HepG2 (cell line): ENCODE measurements around the gene TPM2. TPM values are rescaled to one million over a fixed set of nuclear protein-coding genes. Genes with fewer than 3 reads are reported as not detected.

Experiments used
- BCL6 ChIP-seq: IDR thresholded peaks from 2 replicates; pipeline ENCODE4 v1.6.1; 2016; ENCODE audit warnings: missing genetic modification reagents, missing compliant biosample characterization
- HIVEP1 ChIP-seq: sonication (generic); formaldehyde crosslinking; IDR thresholded peaks from 2 replicates; pipeline ENCODE4 v1.4.0; 2020; ENCODE audit warnings: mild to moderate bottlenecking, missing genetic modification reagents
- MIER2 ChIP-seq: IDR thresholded peaks from 2 replicates; pipeline ENCODE4 v1.6.1; 2016; ENCODE audit warnings: missing biosample characterization, missing genetic modification reagents
- RBFOX2 ChIP-seq: fragments of 200-400 bp; formaldehyde crosslinking; IDR thresholded peaks from 2 replicates; pipeline ENCODE4 v1.6.1; 2017; ENCODE audit warnings: low read depth, mild to moderate bottlenecking, low read length
- RELA ChIP-seq: sonication (generic); formaldehyde crosslinking; IDR thresholded peaks from 2 replicates; pipeline ENCODE4 v1.4.0; 2020; ENCODE audit warnings: missing genetic modification reagents
- RXRA ChIP-seq: sonication (generic); formaldehyde crosslinking; IDR thresholded peaks from 2 replicates; pipeline ENCODE4 v1.5.1; 2020; ENCODE audit warnings: missing genetic modification reagents
- TAF15 ChIP-seq: fragments of 200-400 bp; formaldehyde crosslinking; IDR thresholded peaks from one replicate; pipeline ENCODE4 v1.6.1; 2018; ENCODE audit warnings: mild to moderate bottlenecking, low read depth, low read length; ENCODE audit not compliant: poor library complexity, severe bottlenecking
- TBX3 ChIP-seq: fragments of 450-650 bp; IDR thresholded peaks from 2 replicates; pipeline ENCODE4 v1.6.1; 2017; ENCODE audit warnings: antibody characterized with exemption, mild to moderate bottlenecking, inconsistent platforms, borderline replicate concordance
- YY1 ChIP-seq: IDR thresholded peaks from 2 replicates; pipeline ENCODE4 v1.6.1; 2011; ENCODE audit warnings: low read length, low read depth, moderate library complexity, mild to moderate bottlenecking; ENCODE audit not compliant: insufficient read depth, insufficient replicate concordance
- ZFX ChIP-seq: sonication (generic); formaldehyde crosslinking; IDR thresholded peaks from 2 replicates; pipeline ENCODE4 v1.4.0; 2020; ENCODE audit warnings: mild to moderate bottlenecking, low read depth, missing genetic modification reagents, moderate library complexity
- ZNF180 ChIP-seq: sonication (generic); formaldehyde crosslinking; IDR thresholded peaks from 2 replicates; pipeline ENCODE4 v1.4.0; 2020; ENCODE audit warnings: low read depth, missing genetic modification reagents, borderline replicate concordance
- ZNF20 ChIP-seq: sonication (generic); formaldehyde crosslinking; IDR thresholded peaks from 2 replicates; pipeline ENCODE4 v1.4.0; 2020; ENCODE audit warnings: mild to moderate bottlenecking, moderate library complexity, missing genetic modification reagents
- ZNF24 ChIP-seq: fragments of 450-650 bp; IDR thresholded peaks from 2 replicates; pipeline ENCODE4 v1.6.1; 2017; ENCODE audit warnings: antibody characterized with exemption, mild to moderate bottlenecking
- ZNF33A ChIP-seq: sonication (generic); formaldehyde crosslinking; IDR thresholded peaks from 2 replicates; pipeline ENCODE4 v1.5.1; 2020; ENCODE audit warnings: missing genetic modification reagents, mild to moderate bottlenecking, moderate library complexity, borderline replicate concordance
- ZNF605 ChIP-seq: sonication (generic); formaldehyde crosslinking; IDR thresholded peaks from 2 replicates; pipeline ENCODE4 v1.8.0; 2022; ENCODE audit warnings: mild to moderate bottlenecking, missing genetic modification reagents
- ZNF883 ChIP-seq: sonication (generic); formaldehyde crosslinking; IDR thresholded peaks from 2 replicates; pipeline ENCODE4 v1.5.1; 2020; ENCODE audit warnings: mild to moderate bottlenecking, missing genetic modification reagents; ENCODE audit errors: not compliant biosample characterization
- polyA plus RNA-seq, 8 experiments: library from polyadenylated mRNA; depleted of rRNA in 3 of 8; stranded (reverse) in 7 of 8; unstranded in 1 of 8; fragments of >200 nt; fragmentation: Illumina TruSeq in 4 of 8; extraction: Trizol in 4 of 8; gene quantifications; 2 replicates each; pipeline versions ENCODE4 v1.2.1 to v1.2.3, GENCODE V29; 2011 to 2016; ENCODE audit warnings: low read depth in 4 of 8, missing spikeins in 1 of 8, mixed read lengths in 1 of 8; ENCODE audit not compliant: insufficient read depth in 1 of 8
- total RNA-seq, 5 experiments: library from RNA; depleted of rRNA; stranded (reverse); fragments of >200 nt; fragmentation: Illumina TruSeq; extraction: Trizol; gene quantifications; 2 replicates each; pipeline ENCODE4 v1.2.3, GENCODE V29; 2016; ENCODE audit warnings: low read depth in 1 of 5
- TF ChIP-seq, protein P1 (sequence below): sonication (generic); formaldehyde crosslinking; conservative IDR thresholded peaks from 2 replicates; pipeline ENCODE4 v1.4.0; 2020; ENCODE audit warnings: missing genetic modification reagents
- TF ChIP-seq, protein P2 (sequence below): sonication (generic); formaldehyde crosslinking; IDR thresholded peaks from 2 replicates; pipeline ENCODE4 v1.8.0; 2022; ENCODE audit warnings: mild to moderate bottlenecking, missing genetic modification reagents
- TF ChIP-seq, protein P3 (sequence below): sonication (generic); formaldehyde crosslinking; IDR thresholded peaks from 2 replicates; pipeline ENCODE4 v1.8.0; 2023; ENCODE audit warnings: mild to moderate bottlenecking, missing genetic modification reagents
- TF ChIP-seq, protein P4 (sequence below): sonication (generic); formaldehyde crosslinking; IDR thresholded peaks from 2 replicates; pipeline ENCODE4 v1.5.0; 2020; ENCODE audit warnings: mild to moderate bottlenecking, low read depth, missing genetic modification reagents, borderline replicate concordance
- TF ChIP-seq, protein P5 (sequence below): sonication (generic); formaldehyde crosslinking; IDR thresholded peaks from 2 replicates; pipeline ENCODE4 v1.4.0; 2020; ENCODE audit warnings: missing genetic modification reagents

Gene TPM2
- total and polyA plus RNA-seq, 2 of the 13 experiments (the other 11 are each of a cell fraction or from before 2014, with no cell fraction given): 3.1 to 10.7 TPM

DNA sequence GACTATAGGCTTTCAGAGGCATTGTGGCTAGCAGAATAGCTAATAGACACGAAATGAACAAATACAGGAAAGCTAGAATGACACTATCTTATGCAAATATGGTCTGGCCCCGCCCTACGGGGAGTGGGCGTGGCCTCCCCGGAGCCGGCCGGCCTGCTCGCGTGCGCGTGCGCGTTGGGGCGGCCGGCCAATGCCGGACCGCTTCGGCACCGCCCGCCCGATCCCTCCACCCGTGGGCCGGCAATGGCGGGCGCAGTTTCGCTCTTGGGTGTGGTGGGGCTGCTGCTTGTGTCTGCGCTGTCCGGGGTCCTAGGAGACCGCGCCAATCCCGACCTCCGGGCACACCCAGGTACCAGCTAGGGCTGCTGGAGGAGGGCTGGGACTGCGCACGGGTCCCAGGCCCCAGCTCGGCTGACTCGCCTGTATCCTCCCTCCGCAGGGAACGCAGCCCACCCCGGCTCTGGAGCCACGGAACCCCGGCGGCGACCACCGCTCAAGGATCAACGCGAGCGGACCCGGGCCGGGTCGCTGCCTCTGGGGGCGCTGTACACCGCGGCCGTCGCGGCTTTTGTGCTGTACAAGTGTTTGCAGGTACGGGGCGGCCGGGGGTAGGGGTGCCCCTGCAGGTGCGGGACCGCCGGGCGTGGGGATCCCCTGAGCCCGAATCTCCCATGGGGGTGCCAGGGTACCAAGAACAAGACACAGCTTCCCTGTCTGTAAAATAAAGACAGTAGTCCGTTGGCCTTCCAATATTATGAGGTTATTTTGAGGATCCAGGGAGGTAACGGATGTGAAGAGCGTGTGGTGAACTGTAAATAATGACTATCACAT, 31.4 kb downstream of the TPM2 start, which contains the start of gene CCDC107 (continued):
- TF ChIP-seq, protein P1, sequence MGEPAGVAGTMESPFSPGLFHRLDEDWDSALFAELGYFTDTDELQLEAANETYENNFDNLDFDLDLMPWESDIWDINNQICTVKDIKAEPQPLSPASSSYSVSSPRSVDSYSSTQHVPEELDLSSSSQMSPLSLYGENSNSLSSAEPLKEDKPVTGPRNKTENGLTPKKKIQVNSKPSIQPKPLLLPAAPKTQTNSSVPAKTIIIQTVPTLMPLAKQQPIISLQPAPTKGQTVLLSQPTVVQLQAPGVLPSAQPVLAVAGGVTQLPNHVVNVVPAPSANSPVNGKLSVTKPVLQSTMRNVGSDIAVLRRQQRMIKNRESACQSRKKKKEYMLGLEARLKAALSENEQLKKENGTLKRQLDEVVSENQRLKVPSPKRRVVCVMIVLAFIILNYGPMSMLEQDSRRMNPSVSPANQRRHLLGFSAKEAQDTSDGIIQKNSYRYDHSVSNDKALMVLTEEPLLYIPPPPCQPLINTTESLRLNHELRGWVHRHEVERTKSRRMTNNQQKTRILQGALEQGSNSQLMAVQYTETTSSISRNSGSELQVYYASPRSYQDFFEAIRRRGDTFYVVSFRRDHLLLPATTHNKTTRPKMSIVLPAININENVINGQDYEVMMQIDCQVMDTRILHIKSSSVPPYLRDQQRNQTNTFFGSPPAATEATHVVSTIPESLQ (CRISPR knock-in tag): no peak
- TF ChIP-seq RBFOX2 (peak; percentile 97), RXRA (peak; percentile 71; the same call in 1 of the 2 replicates), BCL6 (CRISPR knock-in tag) (peak; percentile 44), ZNF20 (peak; percentile 37; the same call in 1 of the 2 replicates), TBX3 (no peak), TAF15 (no peak), RELA (no peak), ZNF883 (CRISPR knock-in tag) (no peak), ZNF180 (CRISPR knock-in tag) (no peak), YY1 (peak; percentile 92), ZNF24 (no peak), ZNF33A (CRISPR knock-in tag) (no peak), HIVEP1 (peak; percentile 88), ZFX (peak; percentile 73; the same call in 1 of the 2 replicates), ZNF605 (CRISPR knock-in tag) (no peak), MIER2 (0 out of 2 replicates have a peak, but pooled peaks have one; percentile 29)
- TF ChIP-seq, protein P2, sequence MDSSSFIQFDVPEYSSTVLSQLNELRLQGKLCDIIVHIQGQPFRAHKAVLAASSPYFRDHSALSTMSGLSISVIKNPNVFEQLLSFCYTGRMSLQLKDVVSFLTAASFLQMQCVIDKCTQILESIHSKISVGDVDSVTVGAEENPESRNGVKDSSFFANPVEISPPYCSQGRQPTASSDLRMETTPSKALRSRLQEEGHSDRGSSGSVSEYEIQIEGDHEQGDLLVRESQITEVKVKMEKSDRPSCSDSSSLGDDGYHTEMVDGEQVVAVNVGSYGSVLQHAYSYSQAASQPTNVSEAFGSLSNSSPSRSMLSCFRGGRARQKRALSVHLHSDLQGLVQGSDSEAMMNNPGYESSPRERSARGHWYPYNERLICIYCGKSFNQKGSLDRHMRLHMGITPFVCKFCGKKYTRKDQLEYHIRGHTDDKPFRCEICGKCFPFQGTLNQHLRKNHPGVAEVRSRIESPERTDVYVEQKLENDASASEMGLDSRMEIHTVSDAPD (CRISPR knock-in tag): no peak; the same call in 1 of the 2 replicates
- TF ChIP-seq, protein P3, sequence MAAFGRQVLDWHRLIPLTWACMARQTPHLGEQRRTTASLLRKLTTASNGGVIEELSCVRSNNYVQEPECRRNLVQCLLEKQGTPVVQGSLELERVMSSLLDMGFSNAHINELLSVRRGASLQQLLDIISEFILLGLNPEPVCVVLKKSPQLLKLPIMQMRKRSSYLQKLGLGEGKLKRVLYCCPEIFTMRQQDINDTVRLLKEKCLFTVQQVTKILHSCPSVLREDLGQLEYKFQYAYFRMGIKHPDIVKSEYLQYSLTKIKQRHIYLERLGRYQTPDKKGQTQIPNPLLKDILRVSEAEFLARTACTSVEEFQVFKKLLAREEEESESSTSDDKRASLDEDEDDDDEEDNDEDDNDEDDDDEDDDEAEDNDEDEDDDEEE (CRISPR knock-in tag): no peak
- TF ChIP-seq, protein P4, sequence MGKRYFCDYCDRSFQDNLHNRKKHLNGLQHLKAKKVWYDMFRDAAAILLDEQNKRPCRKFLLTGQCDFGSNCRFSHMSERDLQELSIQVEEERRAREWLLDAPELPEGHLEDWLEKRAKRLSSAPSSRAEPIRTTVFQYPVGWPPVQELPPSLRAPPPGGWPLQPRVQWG (CRISPR knock-in tag): no peak
- TF ChIP-seq, protein P5, sequence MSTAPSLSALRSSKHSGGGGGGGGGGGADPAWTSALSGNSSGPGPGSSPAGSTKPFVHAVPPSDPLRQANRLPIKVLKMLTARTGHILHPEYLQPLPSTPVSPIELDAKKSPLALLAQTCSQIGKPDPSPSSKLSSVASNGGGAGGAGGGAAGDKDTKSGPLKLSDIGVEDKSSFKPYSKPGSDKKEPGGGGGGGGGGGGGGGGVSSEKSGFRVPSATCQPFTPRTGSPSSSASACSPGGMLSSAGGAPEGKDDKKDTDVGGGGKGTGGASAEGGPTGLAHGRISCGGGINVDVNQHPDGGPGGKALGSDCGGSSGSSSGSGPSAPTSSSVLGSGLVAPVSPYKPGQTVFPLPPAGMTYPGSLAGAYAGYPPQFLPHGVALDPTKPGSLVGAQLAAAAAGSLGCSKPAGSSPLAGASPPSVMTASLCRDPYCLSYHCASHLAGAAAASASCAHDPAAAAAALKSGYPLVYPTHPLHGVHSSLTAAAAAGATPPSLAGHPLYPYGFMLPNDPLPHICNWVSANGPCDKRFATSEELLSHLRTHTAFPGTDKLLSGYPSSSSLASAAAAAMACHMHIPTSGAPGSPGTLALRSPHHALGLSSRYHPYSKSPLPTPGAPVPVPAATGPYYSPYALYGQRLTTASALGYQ (CRISPR knock-in tag): no peak
